Effector CD4-positive, alpha-beta T cell (primary cell): ENCODE data around the gene ADAMTS2.

Source experiments
- DNase-seq: peaks from one replicate; pipeline ENCODE4 v3.0.0-alpha.2; 2020

The ADAMTS2 gene

GRCh38 chr5:179371681-179372680 is 26.7 kb upstream of the ADAMTS2 start:
- DNase-seq, result no peak

DNA sequence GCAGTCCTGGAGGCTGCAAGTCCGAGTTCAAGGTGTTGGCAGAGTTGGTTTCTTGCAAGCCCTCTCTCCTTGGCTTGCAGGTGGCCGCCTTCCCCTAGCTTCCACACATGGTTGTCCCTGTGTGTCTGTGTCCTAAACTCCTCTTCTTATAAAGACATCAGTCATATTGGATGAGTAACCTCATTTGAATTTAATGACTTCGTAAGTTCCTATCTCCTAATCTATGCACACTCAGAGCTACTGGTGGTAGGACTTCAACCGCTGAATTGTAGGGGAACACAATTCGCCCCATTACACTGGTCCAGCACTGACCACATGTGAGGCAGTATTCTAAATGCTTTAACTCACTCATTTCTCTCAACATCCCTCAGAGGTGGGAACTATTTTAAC is 25.9 kb upstream of the ADAMTS2 start:
- no peak for DNase-seq

DNA sequence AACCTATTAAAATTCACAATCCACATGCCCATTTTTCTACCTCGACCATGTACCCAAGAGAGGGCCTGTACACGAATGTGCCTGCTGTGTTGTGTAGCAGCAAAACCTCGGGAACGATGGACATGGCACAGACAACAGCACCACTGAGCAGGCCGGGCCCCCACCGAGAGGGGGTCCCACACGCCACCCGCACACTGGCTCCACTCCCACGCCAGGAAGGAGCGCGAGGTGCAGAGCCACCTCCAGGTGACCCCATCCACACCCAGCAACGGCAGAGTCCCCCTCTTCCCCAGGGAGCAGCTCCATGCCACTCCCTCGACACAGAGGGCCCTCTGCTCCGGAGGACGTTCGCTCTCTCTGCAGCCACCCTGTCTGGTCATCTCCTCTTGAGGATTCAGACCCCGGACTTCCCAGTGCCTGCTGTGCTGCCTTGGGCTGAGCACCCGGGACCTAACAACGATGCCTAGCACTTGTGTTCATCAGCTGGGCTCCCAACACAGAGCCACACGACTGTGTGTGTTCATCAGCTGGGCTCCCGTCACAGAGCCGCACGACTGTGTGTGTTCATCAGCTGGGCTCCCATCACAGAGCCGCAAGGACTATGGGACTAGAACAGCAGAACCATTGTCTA is 25.3 kb upstream of the ADAMTS2 start:
- DNase-seq, result no peak

- DNase-seq, result no peak
Measured at GRCh38 chr5:179369530-179369884, 24.2 kb upstream of the ADAMTS2 start.

DNA sequence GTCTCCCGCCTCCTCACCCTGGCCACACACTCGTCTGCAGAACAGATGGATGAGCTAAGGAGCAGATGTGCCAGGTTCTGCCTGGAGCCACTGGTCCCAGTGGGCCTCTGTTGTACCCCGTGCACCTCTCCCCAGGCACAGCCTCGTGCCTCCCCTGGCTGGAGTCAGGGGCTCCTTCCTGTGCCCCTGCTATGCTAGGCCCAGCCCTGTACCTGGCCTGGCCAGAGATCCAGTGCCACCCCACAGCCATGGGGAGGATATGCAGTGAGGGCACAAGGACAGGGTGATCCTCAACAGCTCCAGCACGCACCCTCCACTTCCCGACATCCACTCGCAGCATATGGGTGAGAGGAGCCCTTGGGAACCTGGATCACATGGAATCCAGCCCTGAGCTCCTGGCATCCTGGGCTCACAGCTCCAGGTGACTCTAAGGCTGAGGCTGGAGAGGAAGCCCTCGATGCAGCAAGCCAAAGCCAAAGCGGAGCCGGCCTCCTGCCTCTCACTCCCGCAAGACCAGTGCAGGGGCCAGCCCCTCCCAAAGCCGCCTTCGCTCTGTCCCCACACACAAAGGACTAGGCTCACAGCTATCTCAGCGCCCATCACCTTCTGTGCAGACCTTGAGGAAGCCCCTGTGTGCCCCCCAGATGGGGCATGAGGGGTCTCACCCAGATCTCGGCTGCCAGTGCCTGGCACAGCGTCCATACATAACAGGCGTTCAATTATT is 23.7 kb upstream of the ADAMTS2 start:
- no peak for DNase-seq

GRCh38 chr5:179368126-179368805 is 23.0 kb upstream of the ADAMTS2 start:
- no peak for DNase-seq

- no peak for DNase-seq
Measured at GRCh38 chr5:179367491-179367890, 22.2 kb upstream of the ADAMTS2 start.

DNA sequence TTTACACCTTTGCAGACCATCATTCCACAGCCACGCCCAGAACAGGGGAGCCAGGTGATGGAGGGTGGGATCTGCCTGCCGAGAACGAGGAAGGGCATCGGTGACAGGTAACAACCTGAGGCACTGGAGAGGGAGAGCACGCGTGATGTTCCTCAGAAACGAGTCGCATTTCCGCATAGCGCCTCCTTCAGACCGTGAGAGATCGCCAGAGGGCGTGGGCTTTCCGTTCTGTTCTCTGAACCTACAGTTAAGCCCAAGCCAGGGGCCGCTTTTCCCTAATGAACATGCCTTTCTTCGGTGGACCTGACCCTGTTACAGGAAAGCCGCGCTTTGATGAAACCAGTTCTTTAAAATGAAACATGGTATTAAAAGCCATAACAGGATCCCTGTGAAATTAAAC is 17.1 kb upstream of the ADAMTS2 start:
- DNase-seq, result no peak

DNA sequence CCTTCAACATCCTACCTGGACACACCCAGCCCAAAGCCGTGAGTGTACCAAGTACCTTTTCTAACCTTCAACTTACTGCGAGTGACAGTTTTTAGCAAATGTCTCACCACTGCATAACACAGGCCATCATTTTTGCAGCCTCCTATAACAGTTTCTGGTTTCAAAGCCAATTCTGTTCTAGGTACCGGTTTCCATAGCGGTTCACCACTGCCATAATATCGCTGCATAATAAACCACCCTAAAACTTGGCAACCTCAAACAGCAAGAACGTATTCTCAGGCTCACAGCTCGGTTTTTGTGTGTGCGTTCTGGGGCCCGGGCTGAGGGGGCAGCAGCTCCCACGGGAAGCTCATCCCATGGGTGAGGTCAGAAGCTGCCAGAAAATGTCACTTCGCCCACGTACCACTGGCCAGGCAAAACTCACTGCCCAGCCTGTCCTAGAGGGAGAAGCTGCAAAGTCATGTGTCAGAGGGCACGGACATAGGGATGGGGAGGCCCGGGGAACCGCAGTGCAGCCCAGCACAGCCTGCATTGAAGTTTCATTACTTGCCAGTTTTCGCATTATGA is 15.9 kb upstream of the ADAMTS2 start:
- no peak for DNase-seq

DNA sequence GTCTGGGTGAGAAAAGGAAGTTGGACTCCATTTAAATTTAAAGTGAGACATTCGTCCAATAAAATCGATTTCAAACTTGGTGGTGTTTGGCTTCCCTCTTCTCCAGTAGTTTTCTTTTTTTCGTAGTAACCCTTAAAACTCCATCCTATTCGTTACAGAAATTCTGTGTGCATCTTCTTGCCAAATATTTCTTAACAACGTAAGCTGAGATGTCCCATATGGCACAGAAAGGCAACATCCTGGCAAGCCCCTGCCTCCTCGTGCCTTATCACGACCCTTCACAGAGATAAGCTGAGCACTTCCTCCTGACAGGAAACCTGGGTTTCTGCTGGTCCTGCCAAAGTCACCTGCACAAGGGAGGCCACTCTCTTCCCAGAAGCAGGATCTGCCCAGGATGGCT is 11.8 kb upstream of the ADAMTS2 start:
- DNase-seq, result no peak

- no peak for DNase-seq
Measured at GRCh38 chr5:179355976-179356974, 11.0 kb upstream of the ADAMTS2 start.

DNA sequence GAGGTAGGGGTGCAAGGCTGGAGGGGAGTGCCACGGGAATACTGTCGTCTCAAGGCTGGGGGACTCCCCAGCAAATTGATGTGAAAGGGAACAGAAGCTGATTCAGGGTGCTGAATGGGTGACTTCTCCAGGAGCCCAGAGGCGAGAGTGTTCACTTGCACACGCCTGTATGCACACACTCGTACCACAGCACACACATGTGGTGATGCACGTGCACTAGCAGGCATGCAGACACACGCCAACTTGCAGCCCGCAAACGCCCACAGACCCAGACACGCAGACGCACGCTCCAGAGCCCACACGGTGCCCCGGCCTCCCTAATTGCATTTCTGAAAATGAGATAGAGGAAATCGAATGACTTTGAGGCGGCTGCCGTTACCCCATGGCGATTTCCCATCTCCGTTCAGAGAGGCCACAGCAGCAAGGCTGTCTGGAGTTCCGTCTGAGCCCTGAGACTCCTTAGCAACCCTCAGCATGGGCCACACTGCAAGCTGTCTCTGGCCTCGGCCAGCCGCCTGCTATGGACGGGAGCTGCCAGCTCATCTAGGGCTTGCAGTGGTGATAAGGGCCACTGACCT is 9.1 kb upstream of the ADAMTS2 start:
- DNase-seq, result no peak

DNA sequence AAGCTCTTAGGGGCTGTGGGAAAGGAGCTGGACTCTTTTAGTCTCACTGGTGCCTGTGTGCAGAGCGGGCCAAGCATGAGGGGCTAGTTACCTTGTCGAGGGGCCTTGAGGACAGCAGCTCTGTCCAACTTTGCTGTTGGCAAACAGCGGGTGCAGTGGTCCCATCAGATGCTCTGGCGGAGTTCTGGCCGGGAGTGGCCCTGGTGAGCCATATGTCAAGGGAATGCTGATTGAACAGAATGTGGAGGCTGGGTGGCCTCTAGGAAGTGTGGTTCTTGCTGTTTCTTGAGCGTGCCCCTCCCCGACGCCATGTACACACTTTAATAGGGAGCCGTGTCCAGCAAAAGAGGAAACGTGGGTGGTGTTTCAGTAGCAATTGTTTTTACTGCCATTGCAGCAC is 3.6 kb upstream of the ADAMTS2 start:
- no peak for DNase-seq

DNA sequence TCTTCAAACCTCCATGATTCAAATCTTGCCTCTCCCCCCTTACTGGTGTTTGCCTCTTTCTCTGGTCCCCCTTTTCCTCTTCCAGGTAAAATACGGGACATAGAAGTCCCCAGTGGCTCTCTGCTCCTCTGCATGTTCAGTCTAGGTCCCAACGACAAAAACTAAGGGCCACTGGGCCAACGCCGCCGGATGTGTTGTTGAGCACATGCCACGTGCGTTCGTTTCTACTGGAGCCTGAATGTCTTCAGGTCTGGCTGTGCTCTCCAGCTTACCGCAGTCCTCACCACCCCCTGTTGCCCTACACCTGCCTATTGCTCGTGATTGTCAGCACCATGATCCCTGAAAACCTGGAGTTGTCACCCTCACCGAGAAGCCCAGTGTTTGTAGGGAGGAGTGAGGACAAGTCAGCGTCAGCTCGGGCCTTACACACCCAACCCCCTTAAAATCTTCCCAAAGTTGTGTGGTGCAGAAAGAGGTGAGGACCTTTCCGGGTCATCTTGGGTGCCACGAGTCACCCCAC is 2.8 kb upstream of the ADAMTS2 start:
- DNase-seq, result no peak

- no peak for DNase-seq
Measured at GRCh38 chr5:179347581-179347980, 2.3 kb upstream of the ADAMTS2 start.

DNA sequence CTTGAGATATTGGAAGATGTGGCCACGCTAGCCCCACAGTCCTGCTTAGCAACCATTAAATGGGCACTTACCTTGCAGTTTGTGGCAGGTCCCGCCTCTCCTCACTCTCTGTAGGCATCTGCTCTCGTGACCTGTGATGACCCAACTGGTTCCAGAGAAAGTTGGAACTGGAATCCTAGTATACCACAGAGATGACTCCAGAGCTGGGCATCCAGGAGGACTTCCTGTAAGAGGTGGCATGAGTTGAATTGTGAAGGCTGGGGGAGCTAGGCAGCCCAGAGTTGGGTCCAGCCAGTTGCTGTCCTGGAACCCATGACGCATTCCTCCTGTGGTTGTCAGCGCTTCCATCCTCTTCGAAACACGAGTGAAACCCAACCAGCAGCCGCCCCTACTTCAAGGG is 1.6 kb upstream of the ADAMTS2 start:
- DNase-seq, result no peak

GRCh38 chr5:179346401-179346800 is 1.1 kb upstream of the ADAMTS2 start:
- no peak for DNase-seq

GRCh38 chr5:179345183-179345432 is 153 bp downstream of the ADAMTS2 start:
- no peak for DNase-seq

GRCh38 chr5:179344431-179345182 is 654 bp downstream of the ADAMTS2 start:
- no peak for DNase-seq

DNA sequence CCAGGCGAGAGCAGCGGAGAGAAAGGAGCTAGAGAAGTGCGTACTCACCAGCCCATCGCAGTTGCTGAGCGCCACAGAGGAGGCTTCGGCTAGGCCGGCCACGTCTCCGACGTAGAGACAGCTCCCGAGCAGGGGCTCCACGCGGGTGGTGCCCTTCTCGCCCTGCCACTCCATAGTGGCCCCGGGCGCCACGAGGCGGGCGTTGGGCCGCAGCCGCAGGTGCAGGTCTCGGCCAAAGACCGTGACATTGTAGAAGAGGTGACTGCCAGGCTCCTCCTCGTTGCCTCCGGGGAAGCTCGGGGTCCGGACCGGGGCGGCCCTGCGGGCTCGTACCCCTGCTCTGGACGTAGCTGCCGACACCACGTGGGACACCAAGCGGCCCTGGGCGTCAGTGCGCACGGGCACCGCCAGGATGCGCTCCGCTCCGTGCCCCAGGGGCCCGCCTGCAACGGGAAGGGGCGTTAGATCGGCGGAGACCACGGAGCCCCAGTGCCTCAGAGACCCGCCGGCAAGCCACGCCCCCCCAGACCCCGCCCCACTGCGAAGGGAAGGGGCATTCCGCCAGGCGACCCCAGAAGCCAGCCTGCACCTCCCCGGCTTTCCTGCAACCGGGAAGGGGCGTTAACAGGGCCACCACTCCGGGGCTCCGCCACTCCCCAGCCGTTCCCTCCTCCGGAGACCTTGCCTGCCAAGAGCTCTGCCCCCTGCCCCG is 1.4 kb downstream of the ADAMTS2 start:
- DNase-seq, result no peak
